Inferior parietal cortex (tissue), 1 donor: ENCODE results near the gene NCR2.
A peak's percentile ranks its signal among the peaks of the same experiment; 100 is the strongest.

ENCODE experiments used
- DNase-seq: peaks from one replicate; pipeline ENCODE4 v3.0.0-alpha.2; 2016; ENCODE audit errors: extremely low spot score

NCR2 gene

DNA sequence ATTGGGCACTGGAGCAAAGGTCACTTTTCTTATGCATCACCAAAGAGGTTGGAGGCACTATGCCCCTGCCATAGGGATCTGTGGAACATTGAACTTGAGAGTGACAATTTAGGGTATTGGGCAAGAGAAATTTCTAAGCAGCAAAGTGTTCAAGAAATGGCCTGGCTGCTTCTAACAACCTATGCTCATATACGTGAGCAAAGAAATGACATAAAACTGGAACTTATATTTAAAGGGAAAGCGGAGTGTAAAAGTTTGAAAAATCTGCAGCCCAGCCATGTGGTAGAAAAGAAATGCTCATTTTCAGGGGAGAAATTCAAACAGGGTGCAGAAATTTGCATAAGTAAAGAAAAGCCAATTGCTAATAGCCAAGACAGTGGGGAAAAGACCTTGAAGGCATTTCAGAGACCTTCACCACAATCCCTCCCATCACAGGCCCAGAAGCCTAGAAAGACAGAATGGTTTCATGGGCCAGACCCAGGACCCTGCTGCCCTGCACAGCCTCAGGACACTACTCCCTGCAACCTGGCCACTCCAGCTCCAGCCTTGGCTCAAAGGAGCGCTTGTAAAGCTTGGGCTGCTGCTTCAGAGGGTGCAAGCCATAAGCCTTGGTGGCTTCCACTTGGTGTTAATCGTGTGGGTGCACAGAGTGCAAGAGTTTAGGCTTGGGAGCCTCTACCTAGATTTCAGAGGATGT, 24.4 kb downstream of the NCR2 start:
- DNase-seq, result no peak

- DNase-seq, result no peak
These were observed 24.9 kb downstream of the NCR2 start for GRCh38 chr6:41360314-41360685.

DNA sequence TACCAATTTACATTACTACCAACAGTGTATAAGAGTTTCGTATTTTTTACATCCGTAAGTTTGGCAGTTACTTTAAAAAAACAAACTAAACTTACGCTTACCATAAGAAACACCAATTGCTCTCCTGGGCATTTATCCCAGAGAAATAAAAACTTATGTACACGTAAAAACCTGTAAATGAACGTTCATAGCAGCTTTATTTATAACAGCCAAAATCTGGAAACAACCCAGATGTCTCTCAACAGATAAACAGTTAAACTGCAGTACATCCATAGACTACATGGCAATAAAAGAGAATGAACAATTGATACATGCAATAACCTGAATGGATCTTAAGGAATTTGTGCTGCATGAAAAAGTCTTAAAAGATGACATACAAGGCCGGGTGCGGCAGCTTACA, 30.7 kb downstream of the NCR2 start:
- DNase-seq, result no peak

DNA sequence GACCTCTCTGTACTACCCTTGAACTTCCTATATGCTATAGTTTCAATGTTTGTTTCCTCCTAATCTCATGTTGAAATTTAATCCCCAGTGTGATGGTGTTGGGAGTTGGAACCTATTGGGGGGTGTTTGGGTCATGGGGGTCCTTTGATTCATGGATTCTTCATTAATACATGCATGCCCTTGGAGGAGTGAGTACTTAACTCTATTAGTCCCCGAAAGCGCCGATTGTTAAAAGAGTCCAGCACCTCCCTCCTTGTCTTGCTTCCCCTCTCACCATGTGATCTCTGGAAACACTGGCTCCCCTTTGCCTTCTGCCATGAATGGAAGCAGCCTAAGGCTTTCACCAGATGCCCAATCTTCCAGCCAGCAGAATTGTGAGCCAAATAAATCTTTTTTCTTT, 31.7 kb downstream of the NCR2 start:
- DNase-seq, result no peak

GRCh38 chr6:41367700-41368099, 32.3 kb downstream of the NCR2 start:
- DNase-seq, result peak; percentile 78

- no peak for DNase-seq
These were observed 35.2 kb downstream of the NCR2 start for GRCh38 chr6:41370488-41371111.

DNA sequence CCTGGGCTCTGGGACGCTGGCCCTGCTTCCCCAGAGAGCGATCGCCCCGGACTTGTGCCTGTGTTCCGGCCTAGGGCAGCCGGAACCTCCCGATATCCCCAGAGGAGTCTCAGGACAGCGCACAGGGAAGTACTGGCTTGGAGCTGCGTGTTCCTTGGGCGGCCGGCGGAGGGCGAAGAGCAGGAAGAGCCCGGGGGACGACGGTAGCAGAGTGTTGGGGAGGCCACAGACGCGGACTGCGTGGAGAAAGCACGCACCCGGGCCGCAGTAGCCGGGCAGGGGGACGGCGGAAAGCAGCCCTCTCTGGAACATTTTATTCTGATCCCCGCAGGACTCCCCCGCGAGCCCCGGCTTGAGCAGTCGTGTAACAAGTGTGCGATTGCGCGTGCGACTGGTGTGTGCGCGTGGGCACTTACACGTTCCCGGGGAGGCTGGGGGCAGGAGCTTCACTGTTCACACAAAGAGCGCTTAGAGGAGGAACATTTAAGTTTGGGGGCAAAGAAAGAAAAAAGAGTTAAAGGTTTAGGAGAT, 36.1 kb downstream of the NCR2 start:
- DNase-seq, result no peak

GRCh38 chr6:41371992-41372831, 36.8 kb downstream of the NCR2 start:
- DNase-seq, result no peak

DNA sequence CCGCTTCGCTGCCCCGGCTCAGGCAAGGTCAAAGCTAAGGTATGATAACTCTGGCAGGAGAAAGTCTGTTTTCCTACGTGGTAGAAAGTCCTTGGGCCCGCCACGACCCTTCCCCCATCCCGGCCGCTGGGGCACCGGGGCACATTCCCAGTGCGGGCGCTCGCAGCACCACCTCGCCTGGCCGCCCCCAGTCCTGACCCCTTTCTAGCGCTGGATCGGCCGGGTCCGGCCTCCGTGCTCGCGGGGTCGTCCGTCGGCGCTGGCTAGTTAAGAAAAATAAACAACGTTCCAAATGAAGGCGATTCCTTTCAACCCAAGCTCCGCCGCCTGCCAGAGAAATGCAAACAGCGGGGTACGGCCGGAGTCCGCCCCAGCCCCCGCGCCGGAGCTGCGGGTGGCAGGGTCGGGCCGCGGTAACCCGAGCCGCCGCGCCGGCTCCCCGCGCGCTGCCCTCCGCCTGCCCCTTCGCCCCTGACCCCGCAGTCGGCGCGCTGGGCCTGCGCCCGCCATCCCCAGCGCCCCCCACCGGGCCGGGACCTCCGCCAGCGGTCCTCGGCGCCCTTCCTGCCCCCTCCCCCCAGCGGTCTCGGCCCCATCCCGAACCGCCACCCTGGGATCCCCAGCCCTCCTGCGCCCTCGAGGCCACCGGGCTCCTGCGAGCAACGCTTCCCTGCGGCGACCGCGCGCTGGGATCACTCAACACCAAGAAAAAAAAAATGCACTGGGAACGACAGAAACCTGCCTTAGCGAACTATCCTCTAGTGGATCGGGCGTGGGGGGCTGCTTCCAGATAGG, 37.6 kb downstream of the NCR2 start:
- DNase-seq, result no peak

GRCh38 chr6:41373627-41373918, 38.2 kb downstream of the NCR2 start:
- no peak for DNase-seq

GRCh38 chr6:41373919-41374617, 38.7 kb downstream of the NCR2 start:
- DNase-seq, result no peak

- DNase-seq, result no peak
These were observed 39.5 kb downstream of the NCR2 start for GRCh38 chr6:41374618-41375590.

- no peak for DNase-seq
These were observed 40.3 kb downstream of the NCR2 start for GRCh38 chr6:41375598-41376151.

- DNase-seq, result no peak
These were observed 40.8 kb downstream of the NCR2 start for GRCh38 chr6:41376176-41376575.

DNA sequence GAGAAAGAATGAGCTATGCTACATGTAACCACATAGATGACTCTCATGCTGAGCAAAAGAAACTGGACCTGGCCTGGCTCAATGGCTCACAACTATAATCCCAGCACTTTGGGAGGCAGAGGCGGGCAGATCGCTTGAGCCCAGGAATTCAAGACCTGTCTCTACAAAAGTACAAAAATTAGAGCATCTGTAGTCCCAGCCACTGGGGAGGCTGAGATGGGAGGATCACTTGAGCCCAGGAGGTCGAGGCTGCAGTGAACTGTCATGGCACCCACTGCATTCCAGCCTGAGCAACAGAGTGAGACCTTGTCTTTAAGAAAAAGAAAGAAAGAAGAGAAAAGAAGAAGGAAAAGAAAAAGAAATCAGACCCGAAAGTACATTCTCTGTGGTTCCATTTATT, 41.7 kb downstream of the NCR2 start:
- DNase-seq, result no peak

DNA sequence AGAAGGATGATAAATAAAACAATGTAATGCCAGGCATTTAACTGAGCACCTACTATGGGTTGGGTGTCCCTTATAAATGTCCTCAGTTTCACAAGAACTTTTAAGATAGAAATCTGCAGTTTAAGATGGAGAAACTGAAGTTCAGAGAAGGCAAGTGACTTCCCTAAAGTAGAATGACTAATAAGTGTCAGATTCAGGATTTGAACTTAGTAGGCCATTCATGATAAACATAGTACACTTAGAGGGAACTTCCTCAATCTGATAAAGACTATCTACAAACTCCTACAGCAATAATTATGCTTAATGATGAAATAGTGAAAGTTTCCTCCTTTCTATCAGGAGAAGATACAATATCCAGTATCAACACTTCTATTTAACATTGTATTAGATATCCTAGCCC, 43.9 kb downstream of the NCR2 start:
- DNase-seq, result no peak

- no peak for DNase-seq
These were observed 51.2 kb downstream of the NCR2 start for GRCh38 chr6:41386594-41386993.

- no peak for DNase-seq
These were observed 56.8 kb downstream of the NCR2 start for GRCh38 chr6:41392246-41392645.

- no peak for DNase-seq
These were observed 60.9 kb downstream of the NCR2 start for GRCh38 chr6:41396335-41396734.

- no peak for DNase-seq
These were observed 64.0 kb downstream of the NCR2 start for GRCh38 chr6:41399424-41399823.
